Activated T-cell treated with anti-CD3 and anti-CD28 coated beads for 24 hours (primary cell): ENCODE results near the gene TAF7L.

ENCODE experiments used
- DNase-seq: peaks from one replicate; pipeline ENCODE4 v3.0.0-alpha.2; 2020; ENCODE audit warnings: low read depth

The TAF7L gene

GRCh38 chrX:101220662-101221260 lies 70.4 kb downstream of the TAF7L start:
- no peak for DNase-seq

DNA sequence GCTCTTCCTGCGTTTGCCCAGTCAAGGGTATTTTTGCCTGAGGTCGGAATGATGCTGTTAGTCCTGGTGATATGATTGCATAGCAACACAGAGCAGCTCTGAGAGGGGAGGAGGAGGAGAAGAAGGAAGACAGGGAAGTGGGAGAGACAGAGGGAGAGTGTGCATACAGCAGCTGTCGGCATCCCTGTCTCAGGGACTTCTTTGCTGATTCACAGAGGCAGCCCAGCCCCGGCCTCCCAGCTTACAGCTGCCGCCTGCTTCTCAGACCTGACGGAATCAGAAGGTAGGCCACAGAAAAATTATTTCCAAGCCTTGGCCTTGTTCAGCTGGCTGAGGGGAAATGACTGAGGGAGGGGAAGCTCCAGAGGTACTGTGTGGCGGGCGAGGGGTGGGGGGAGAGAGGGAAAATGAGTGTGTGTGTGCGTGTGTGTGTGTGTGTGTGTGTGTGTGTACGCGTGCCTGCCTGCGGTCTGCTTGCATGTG lies 71.2 kb downstream of the TAF7L start:
- DNase-seq: no peak

DNA sequence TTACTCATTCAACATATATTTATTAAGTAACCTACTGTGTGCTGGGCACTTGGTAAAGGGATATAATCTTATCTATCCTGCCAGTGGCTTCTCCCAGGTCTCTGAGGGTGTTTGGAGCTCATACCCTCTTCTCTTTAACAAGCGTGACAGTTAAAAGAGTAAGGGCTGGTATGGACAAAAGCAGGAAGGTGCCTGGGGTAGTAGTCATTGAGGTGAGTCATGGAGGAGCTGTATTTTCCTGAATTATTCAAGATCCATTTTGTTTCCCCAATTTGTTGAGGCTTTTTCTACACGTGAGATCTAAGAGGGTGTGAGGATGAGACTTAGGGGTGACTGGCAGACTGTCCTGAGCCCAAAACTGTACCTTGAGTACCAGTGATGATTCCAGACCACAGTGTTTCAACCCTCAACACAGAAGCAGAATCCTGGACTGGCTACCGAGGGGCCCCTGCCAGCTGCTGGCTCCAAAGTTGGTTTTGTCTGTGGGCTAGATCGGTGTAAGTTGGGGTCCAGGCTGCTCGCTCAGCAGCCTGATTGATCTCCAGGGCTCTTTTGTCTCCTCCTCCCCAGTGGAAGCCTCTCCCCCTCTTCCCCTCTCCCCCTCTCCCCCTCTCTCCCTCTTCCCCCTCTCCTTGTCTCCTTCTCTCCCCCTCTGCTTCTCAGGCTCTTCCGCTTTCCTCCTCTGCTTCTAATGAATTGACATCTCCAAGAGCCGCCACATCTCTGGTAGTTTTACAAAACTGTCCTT lies 71.8 kb downstream of the TAF7L start, which contains the start of gene DRP2:
Gene DRP2 (plus strand): TSS at position 671 of the 748 bp plus-strand sequence. CDS start 11,862 bp downstream, outside the sequence.
- DNase-seq: no peak
